DMS 273 (cell line): Measurements from ENCODE around the gene RNF7.
A peak's percentile ranks its signal among the peaks of the same experiment; 100 is the strongest.
"Not testable (repeated sequence)": the region's sequence is repeated elsewhere in the genome, so short reads cannot be mapped to it uniquely, and the experiment has no call there.

ENCODE experiments used
- DNase-seq: peaks from one replicate; lab custom pipeline; 2025; ENCODE audit not compliant: unreplicated experiment; lab: John Stamatoyannopoulos, UW

RNF7 gene

GRCh38 chr3:141738022-141738890, at the start of gene RNF7:
RNF7 (plus strand) TSS chr3:141738298; CDS start chr3:141738342, 44 bp downstream.
- peak; percentile 99 for DNase-seq

- DNase-seq: no peak
These were observed 47.5 kb upstream of the RNF7 start for GRCh38 chr3:141690431-141691072.

GRCh38 chr3:141691471-141691870, 46.6 kb upstream of the RNF7 start:
- DNase-seq: not testable (repeated sequence)

GRCh38 chr3:141692973-141693372, 45.1 kb upstream of the RNF7 start:
- DNase-seq: not testable (repeated sequence)

GRCh38 chr3:141699324-141699723, 38.8 kb upstream of the RNF7 start:
- DNase-seq: no peak

- DNase-seq: no peak
These were observed 38.2 kb upstream of the RNF7 start for GRCh38 chr3:141699897-141700296.

GRCh38 chr3:141703367-141703766, 34.7 kb upstream of the RNF7 start:
- not testable (repeated sequence) for DNase-seq

GRCh38 chr3:141707741-141708203, 30.3 kb upstream of the RNF7 start:
- no peak for DNase-seq

GRCh38 chr3:141708367-141708766, 29.7 kb upstream of the RNF7 start:
- DNase-seq: no peak

GRCh38 chr3:141709126-141709770, 28.9 kb upstream of the RNF7 start:
- DNase-seq: no peak

GRCh38 chr3:141710121-141710520, 28.0 kb upstream of the RNF7 start:
- no peak for DNase-seq

- no peak for DNase-seq
These were observed 27.0 kb upstream of the RNF7 start for GRCh38 chr3:141710888-141711616.

GRCh38 chr3:141714671-141715070, 23.4 kb upstream of the RNF7 start:
- no peak for DNase-seq

- no peak for DNase-seq
These were observed 16.0 kb upstream of the RNF7 start for GRCh38 chr3:141722081-141722480.

- no peak for DNase-seq
These were observed 15.4 kb upstream of the RNF7 start for GRCh38 chr3:141722648-141723047.

- DNase-seq: no peak
These were observed 14.8 kb upstream of the RNF7 start for GRCh38 chr3:141723255-141723654.

- DNase-seq: no peak
These were observed 13.9 kb upstream of the RNF7 start for GRCh38 chr3:141724186-141724585.

- DNase-seq: no peak
These were observed 13.1 kb upstream of the RNF7 start for GRCh38 chr3:141725036-141725435.

GRCh38 chr3:141726483-141726882, 11.6 kb upstream of the RNF7 start:
- no peak for DNase-seq

GRCh38 chr3:141728355-141728892, 9.7 kb upstream of the RNF7 start:
- DNase-seq: no peak

- no peak for DNase-seq
These were observed 8.9 kb upstream of the RNF7 start for GRCh38 chr3:141729240-141729639.
